K562 (cell line): ENCODE data around the gene ZNF280C. TPM values are rescaled to one million over a fixed set of nuclear protein-coding genes. Genes with fewer than 3 reads are reported as not detected.

Source experiments
- ATAC-seq: fragments of 200-7000 bp; cut with Tn5 transposase; 3 replicates; pipeline ENCODE4 v1.9.1; 2020; ENCODE audit warnings: moderate library complexity
- BruUV-seq: library from RNA; stranded (reverse); fragments of 400-500 nt; replicated peaks from 2 replicates; lab custom pipeline; 2021; lab: Mats Ljungman, UMichigan
- CTCF ChIA-PET: fragments of 300-600 bp; formaldehyde crosslinking; extraction: SDS; loops from one replicate; lab custom pipeline; 2021; ENCODE audit warnings: low intra/inter-chr PET ratio; lab: Yijun Ruan, JAX
- POLR2A ChIA-PET: fragments of 300-600, 350-650 bp; sonication (Branson Sonifier 250); formaldehyde crosslinking; extraction: SDS; loops from one replicate; lab custom pipeline; 2021; ENCODE audit warnings: antibody characterized with exemption, inconsistent platforms; lab: Yijun Ruan, JAX
- DNase-seq, 4 experiments: peaks; one replicate each; pipeline versions ENCODE4 v3.0.0 to v3.0.0-alpha.2; 2011 to 2018; ENCODE audit warnings: low spot score in 3 of 4, mixed read lengths in 3 of 4; ENCODE audit errors: extremely low read depth in 1 of 4
- FAIRE-seq: peaks from 2 replicates; lab custom pipeline; 2011; peaks lifted over from hg19 to GRCh38; lab: Jason Lieb, UNC
- H2AFZ ChIP-seq: 2 replicates; pipeline ENCODE4 v1.6.0; 2011; ENCODE audit warnings: low read depth, low read length, control low read depth, inconsistent platforms
- H3K27ac ChIP-seq: fragments of 200-600 bp; 3 replicates; pipeline ENCODE4 v1.8.0; 2011; ENCODE audit warnings: low read depth, mild to moderate bottlenecking, control low read depth, inconsistent platforms, low read length, moderate library complexity, mixed read lengths; ENCODE audit errors: extremely low read depth
- H3K27me3 ChIP-seq, 2 experiments: fragments of 300-600 bp in 1 of 2; 2 replicates in 1 of 2; 3 replicates in 1 of 2; pipeline versions ENCODE4 v1.6.0 to v1.8.0; 2011; ENCODE audit warnings: inconsistent platforms in 2 of 2, low read length in 2 of 2, mild to moderate bottlenecking in 1 of 2, mixed read lengths in 1 of 2, moderate library complexity in 1 of 2; ENCODE audit not compliant: control insufficient read depth in 2 of 2, insufficient read depth in 2 of 2
- H3K36me3 ChIP-seq: fragments of 300-600 bp; 3 replicates; pipeline ENCODE4 v1.8.0; 2011; ENCODE audit warnings: mild to moderate bottlenecking, low read length, inconsistent platforms; ENCODE audit not compliant: control insufficient read depth, insufficient read depth
- H3K4me1 ChIP-seq, 2 experiments: fragments of 200-600 bp in 1 of 2; replicated peaks in 1 of 2; 2 replicates in 1 of 2; 3 replicates in 1 of 2; pipeline versions ENCODE4 v1.5.1 to v1.8.0; 2011; ENCODE audit warnings: inconsistent platforms in 2 of 2, low read length in 2 of 2, mild to moderate bottlenecking in 1 of 2, mixed read lengths in 1 of 2, moderate library complexity in 1 of 2; ENCODE audit not compliant: control insufficient read depth in 2 of 2, insufficient read depth in 2 of 2
- H3K4me2 ChIP-seq: 2 replicates; pipeline ENCODE4 v1.6.1; 2011; ENCODE audit warnings: low read length, control low read depth, inconsistent platforms, mixed read lengths; ENCODE audit not compliant: insufficient read depth
- H3K4me3 ChIP-seq: fragments of 200-600 bp; sonication (generic), shearing (Covaris generic); 2 replicates; pipeline ENCODE4 v1.5.1; 2016; ENCODE audit warnings: control low read depth, inconsistent platforms
- H3K79me2 ChIP-seq: fragments of 200-600 bp; 3 replicates; pipeline ENCODE4 v1.8.0; 2011; ENCODE audit warnings: low read length, inconsistent platforms; ENCODE audit not compliant: control insufficient read depth, insufficient read depth
- H3K9ac ChIP-seq, 2 experiments: 2 replicates each; pipeline versions ENCODE4 v1.6.0 to v1.6.1; 2011; ENCODE audit warnings: low read depth in 2 of 2, low read length in 2 of 2, control low read depth in 1 of 2, inconsistent platforms in 1 of 2, mild to moderate bottlenecking in 1 of 2, mixed read lengths in 1 of 2; ENCODE audit not compliant: insufficient read depth in 1 of 2
- H3K9me1 ChIP-seq: one replicate; pipeline ENCODE4 v1.6.0; 2011; ENCODE audit warnings: inconsistent platforms, mild to moderate bottlenecking, low read length, moderate library complexity; ENCODE audit not compliant: control insufficient read depth, insufficient read depth
- H3K9me3 ChIP-seq: replicated peaks from 2 replicates; pipeline ENCODE4 v1.5.1; 2011; ENCODE audit warnings: low read depth, low read length, inconsistent platforms; ENCODE audit not compliant: control insufficient read depth, insufficient read depth
- H4K20me1 ChIP-seq: replicated peaks from 2 replicates; pipeline ENCODE4 v1.6.1; 2011; ENCODE audit warnings: low read length, inconsistent platforms, mixed read lengths; ENCODE audit not compliant: control insufficient read depth, insufficient read depth
- ATF3 ChIP-seq, 2 experiments: fragments of 450-650 bp in 1 of 2; sonication (generic) in 1 of 2; formaldehyde crosslinking in 1 of 2; IDR thresholded peaks in 1 of 2; conservative IDR thresholded peaks in 1 of 2; 2 replicates each; pipeline versions ENCODE4 v1.6.1 to v1.8.1; 2016 to 2023; ENCODE audit warnings: mild to moderate bottlenecking in 2 of 2, moderate library complexity in 2 of 2, inconsistent platforms in 1 of 2, missing genetic modification reagents in 1 of 2
- CUX1 ChIP-seq: fragments of 200-800 bp; sonication (Bioruptor generic); IDR thresholded peaks from 2 replicates; pipeline ENCODE4 v1.6.1; 2016; ENCODE audit warnings: missing genetic modification characterization, missing compliant biosample characterization
- ETV6 ChIP-seq, 3 experiments: fragments of 150-350 bp in 1 of 3; sonication (generic) in 1 of 3; formaldehyde crosslinking in 1 of 3; IDR thresholded peaks; 2 replicates each; pipeline versions ENCODE4 v1.6.1 to v1.8.0; 2014 to 2022; ENCODE audit warnings: borderline replicate concordance in 2 of 3, low read depth in 2 of 3, antibody characterized with exemption in 1 of 3, low read length in 1 of 3, mild to moderate bottlenecking in 1 of 3, missing genetic modification reagents in 1 of 3
- FIP1L1 ChIP-seq: fragments of 200-400 bp; formaldehyde crosslinking; IDR thresholded peaks from 2 replicates; pipeline ENCODE4 v1.6.1; 2018; ENCODE audit warnings: mild to moderate bottlenecking, low read depth, low read length; ENCODE audit not compliant: poor library complexity, severe bottlenecking
- HMBOX1 ChIP-seq: sonication (generic); IDR thresholded peaks from 2 replicates; pipeline ENCODE4 v1.6.1; 2016
- NFE2L1 ChIP-seq: fragments of 450-650 bp; IDR thresholded peaks from 2 replicates; pipeline ENCODE4 v1.6.1; 2016; ENCODE audit warnings: missing genetic modification characterization, low read depth, mild to moderate bottlenecking, missing compliant biosample characterization, moderate library complexity, borderline replicate concordance
- PBX2 ChIP-seq, 2 experiments: IDR thresholded peaks in 1 of 2; conservative IDR thresholded peaks in 1 of 2; 2 replicates each; pipeline ENCODE4 v1.6.1; 2016; ENCODE audit warnings: low read depth in 2 of 2, mild to moderate bottlenecking in 1 of 2, missing compliant biosample characterization in 1 of 2, missing genetic modification characterization in 1 of 2, moderate library complexity in 1 of 2
- STAT5A ChIP-seq: IDR thresholded peaks from 2 replicates; pipeline ENCODE4 v1.6.1; 2012; ENCODE audit warnings: low read length, inconsistent platforms, borderline replicate concordance
- SUPT5H ChIP-seq: fragments of 450-650 bp; IDR thresholded peaks from 2 replicates; pipeline ENCODE4 v1.6.1; 2016
- XRCC3 ChIP-seq: fragments of 450-650 bp; IDR thresholded peaks from 2 replicates; pipeline ENCODE4 v1.6.1; 2017; ENCODE audit warnings: mild to moderate bottlenecking, moderate library complexity
- ZNF41 ChIP-seq: fragments of 250-450 bp; sonication (Bioruptor Pico); conservative IDR thresholded peaks from 2 replicates; pipeline ENCODE4 v1.4.0; 2020; ENCODE audit warnings: mild to moderate bottlenecking
- WGBS: fragments of 100-300 bp; shearing (Covaris generic); methylation state at CpG from one replicate; pipeline ENCODE4 v1.1.6; 2016; ENCODE audit warnings: low coverage, mixed read lengths; ENCODE audit not compliant: insufficient coverage; ENCODE audit errors: missing lambda C conversion rate; 5-methylcytosine and 5-hydroxymethylcytosine counted together
- in situ Hi-C: fragments of 300-500 bp; cut with MboI; formaldehyde crosslinking; loops from 4 replicates; pipeline ENCODE4 v1.15.0; 2018; ENCODE audit warnings: inconsistent platforms, mixed read lengths
- intact Hi-C: fragments of 100-400 bp; cut with micrococcal nuclease; formaldehyde crosslinking; loops from 2 replicates; pipeline ENCODE4 v1.14.2; 2022
- polyA plus RNA-seq, 8 experiments: library from polyadenylated mRNA; depleted of rRNA in 4 of 8; stranded (reverse) in 5 of 8; unstranded in 3 of 8; fragments of >200 nt; fragmentation: Nextera tagmentation in 2 of 8; fragmentation: Illumina TruSeq in 1 of 8; extraction: Ambion mirVana in 2 of 8; extraction: Trizol in 1 of 8; gene quantifications; 2 replicates each; pipeline versions ENCODE4 v1.2.1 to v1.2.3, GENCODE V29; 2011 to 2014; ENCODE audit warnings: inconsistent platforms in 1 of 8, missing spikeins in 1 of 8
- total RNA-seq, 7 experiments: library from RNA; depleted of rRNA in 6 of 7; stranded (reverse); fragments of >200 nt in 6 of 7; fragmentation: Illumina TruSeq in 2 of 7; extraction: Trizol in 2 of 7; gene quantifications; 2 replicates each; pipeline versions ENCODE4 v1.2.1 to v1.2.3, GENCODE V29; 2011 to 2021; ENCODE audit warnings: low replicate concordance in 1 of 7

The ZNF280C gene
- total and polyA plus RNA-seq, 9 of the 15 experiments (the other 6 are each of a cell fraction or from before 2014, with no cell fraction given) = 1.6 to 8.3 (median 4.4) TPM

- WGBS = 43% methylated on average over 7 of the region's 11 CpGs
- Histone ChIP-seq H2AFZ (no peak overlapping the region), H3K9ac (no peak overlapping the region; a peak in 1 of 4 replicates), H3K9me3 (no peaks in the 10 kb centered on the region), H3K4me3 (no peak overlapping the region), H4K20me1 (peaks cover 8% of the 10 kb centered on the region), H3K36me3 (no peaks in the 10 kb centered on the region), H3K9me1 (peaks cover 2% of the 10 kb centered on the region), H3K4me1 (peaks cover 2 to 13% of the 10 kb centered on the region in 2 experiments; a peak in 4 of 5 replicates), H3K27me3 (0 out of 5 replicates have a peak, but pooled peaks cover 0 to 4% of the 10 kb centered on the region in 2 experiments), H3K27ac (no peak overlapping the region), H3K4me2 (no peak overlapping the region), H3K79me2 (no peaks in the 10 kb centered on the region)
- no TSS peak for BruUV-seq
- ChIA-PET POLR2A (no interaction called here), CTCF (no interaction called here)
- FAIRE-seq = no peak
- no peak for ATAC-seq
- intact Hi-C loops = no loop called here
- in situ Hi-C loops = no loop called here
- DNase-seq = no peak
- TF ChIP-seq XRCC3 (no peak), PBX2 (CRISPR knock-in tag; IDR thresholded peaks at IDR 0.05; ENCODE audit: low read depth) (no peak), PBX2 (tag; conservative IDR thresholded peaks at IDR 0.05; ENCODE audit: low read depth) (no peak), CUX1 (CRISPR knock-in tag) (no peak), ZNF41 (CRISPR knock-in tag) (no peak), FIP1L1 (no peak), NFE2L1 (no peak), HMBOX1 (no peak), SUPT5H (no peak), STAT5A (no peak), ATF3 (IDR thresholded peaks at IDR 0.05) (peak; percentile 63), ATF3 (CRISPR knock-in tag; conservative IDR thresholded peaks at IDR 0.05) (no peak), ETV6 (IDR thresholded peaks at IDR 0.05; ENCODE audit: borderline replicate concordance in 1 of 2, low read depth in 2 of 2, low read length in 1 of 2) (no peak), ETV6 (CRISPR knock-in tag; IDR thresholded peaks at IDR 0.05; ENCODE audit: borderline replicate concordance) (no peak)
Observed at GRCh38 chrX:130184168-130184567, 84.5 kb downstream of the ZNF280C start.
